Calu3 (cell line): ENCODE data around the gene ZFR. TPM values are rescaled to one million over a fixed set of nuclear protein-coding genes. Genes with fewer than 3 reads are reported as not detected.
A peak's percentile ranks its signal among the peaks of the same experiment; 100 is the strongest.

Experiments
- BruUV-seq: library from RNA; stranded (reverse); fragments of 400-500 nt; replicated peaks from 2 replicates; lab custom pipeline; 2021; lab: Mats Ljungman, UMichigan
- CTCF ChIA-PET: fragments of 300-600 bp; sonication (Branson Sonifier 250); formaldehyde crosslinking; loops from one replicate; lab custom pipeline; 2022; ENCODE audit warnings: antibody characterized with exemption; lab: Charles Lee
- DNase-seq: peaks from one replicate; pipeline ENCODE4 v3.0.0; 2022
- H3K27ac Mint-ChIP-seq: one replicate; pipeline ENCODE4 v1.8.0; 2022; ENCODE audit warnings: mixed read lengths; ENCODE audit not compliant: unreplicated experiment
- H3K27me3 Mint-ChIP-seq: one replicate; pipeline ENCODE4 v1.8.0; 2022; ENCODE audit warnings: mixed read lengths; ENCODE audit not compliant: unreplicated experiment
- H3K36me3 Mint-ChIP-seq: one replicate; pipeline ENCODE4 v1.8.0; 2022; ENCODE audit warnings: mild to moderate bottlenecking, moderate library complexity, mixed read lengths; ENCODE audit not compliant: insufficient read depth, unreplicated experiment
- H3K4me1 Mint-ChIP-seq: one replicate; pipeline ENCODE4 v1.8.0; 2022; ENCODE audit warnings: mild to moderate bottlenecking, low read depth, mixed read lengths; ENCODE audit not compliant: unreplicated experiment
- H3K4me3 Mint-ChIP-seq: one replicate; pipeline ENCODE4 v1.8.0; 2022; ENCODE audit warnings: mild to moderate bottlenecking, low read depth, moderate library complexity, mixed read lengths; ENCODE audit not compliant: unreplicated experiment
- H3K9me3 Mint-ChIP-seq: one replicate; pipeline ENCODE4 v1.8.0; 2022; ENCODE audit warnings: low read depth, mixed read lengths; ENCODE audit not compliant: unreplicated experiment
- intact Hi-C: fragments of 100-400 bp; cut with micrococcal nuclease; formaldehyde crosslinking; loops from one replicate; pipeline ENCODE4 v1.10.0; 2022; ENCODE audit not compliant: unreplicated experiment
- microRNA-seq: library from miRNA; unstranded; fragments of <30 nt; microRNA quantifications from one replicate; pipeline ENCODE4 v1.2.0, GENCODE V29; 2022
- total RNA-seq: library from RNA; stranded (reverse); gene quantifications from 2 replicates; pipeline ENCODE4 v1.2.3, GENCODE V29; 2022
- TF ChIP-seq, protein P1 (sequence below): fragments of 200-600 bp; IDR thresholded peaks from one replicate; pipeline ENCODE4 v1.8.0; 2022; ENCODE audit warnings: antibody characterized with exemption; ENCODE audit not compliant: unreplicated experiment

Gene ZFR
- total RNA-seq, 1 experiment from 2014 or later = 63.4 TPM

DNA sequence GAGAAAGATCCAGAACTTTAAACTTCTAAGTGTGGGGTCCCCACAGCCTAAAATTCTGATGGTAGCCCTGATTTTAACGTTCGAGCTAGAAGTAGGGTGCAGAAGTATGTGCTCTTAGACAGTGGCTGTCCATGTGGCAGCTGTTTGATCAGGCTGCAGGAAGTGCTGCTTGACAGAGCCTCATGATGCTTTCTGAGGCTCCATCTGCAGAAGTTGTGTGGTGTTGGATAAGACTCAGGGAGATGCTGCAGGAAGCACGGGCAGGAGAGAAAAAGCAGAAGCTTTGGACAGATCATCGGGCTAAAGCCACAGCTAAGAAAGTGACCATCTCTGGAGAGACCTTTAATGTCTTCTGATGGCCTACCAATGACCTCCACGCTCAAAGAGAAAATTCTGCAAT is 139.9 kb downstream of the ZFR start:
- Mint-ChIP-seq H3K36me3 (peaks cover 42% of the 10 kb centered on the region), H3K27ac (no peak overlapping the region), H3K4me1 (peaks cover 77% of the 10 kb centered on the region), H3K27me3 (no peaks in the 10 kb centered on the region), H3K4me3 (no peak overlapping the region), H3K9me3 (no peaks in the 10 kb centered on the region)
- DNase-seq = no peak
- no TSS peak for BruUV-seq
- CTCF ChIA-PET = no interaction called here
- intact Hi-C loops = no loop called here
- TF ChIP-seq, protein P1, sequence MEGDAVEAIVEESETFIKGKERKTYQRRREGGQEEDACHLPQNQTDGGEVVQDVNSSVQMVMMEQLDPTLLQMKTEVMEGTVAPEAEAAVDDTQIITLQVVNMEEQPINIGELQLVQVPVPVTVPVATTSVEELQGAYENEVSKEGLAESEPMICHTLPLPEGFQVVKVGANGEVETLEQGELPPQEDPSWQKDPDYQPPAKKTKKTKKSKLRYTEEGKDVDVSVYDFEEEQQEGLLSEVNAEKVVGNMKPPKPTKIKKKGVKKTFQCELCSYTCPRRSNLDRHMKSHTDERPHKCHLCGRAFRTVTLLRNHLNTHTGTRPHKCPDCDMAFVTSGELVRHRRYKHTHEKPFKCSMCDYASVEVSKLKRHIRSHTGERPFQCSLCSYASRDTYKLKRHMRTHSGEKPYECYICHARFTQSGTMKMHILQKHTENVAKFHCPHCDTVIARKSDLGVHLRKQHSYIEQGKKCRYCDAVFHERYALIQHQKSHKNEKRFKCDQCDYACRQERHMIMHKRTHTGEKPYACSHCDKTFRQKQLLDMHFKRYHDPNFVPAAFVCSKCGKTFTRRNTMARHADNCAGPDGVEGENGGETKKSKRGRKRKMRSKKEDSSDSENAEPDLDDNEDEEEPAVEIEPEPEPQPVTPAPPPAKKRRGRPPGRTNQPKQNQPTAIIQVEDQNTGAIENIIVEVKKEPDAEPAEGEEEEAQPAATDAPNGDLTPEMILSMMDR = no peak

Small RNA genes within 50 kb of the gene (microRNA-seq; reads per million reads assigned to microRNA genes)
- gene MIR579 = 16.9 reads per million, percentile 42 among the genes with 10 or more reads in this experiment

Other genes starting within 250 kb of the ZFR start
- 32.9 and 42.7 TPM in 2 replicates for gene MTMR12, start 131.8 kb downstream of the ZFR start, total RNA-seq
- 312 and 334 TPM in 2 replicates for gene SUB1, start 140.8 kb upstream of the ZFR start, total RNA-seq